Lung (tissue), 16 donors: Measurements from ENCODE around the gene ADH1A. TPM values are rescaled to one million over a fixed set of nuclear protein-coding genes. Genes with fewer than 3 reads are reported as not detected.

Source experiments
- ATAC-seq: fragments of 200-7000 bp; cut with Tn5 transposase; one replicate; pipeline ENCODE4 v1.9.1; 2020; ENCODE audit warnings: moderate number of reproducible peaks; ENCODE audit not compliant: insufficient read depth, low FRiP score
- DNase-seq, 3 donors: peaks; one replicate each; pipeline ENCODE4 v3.0.0-alpha.2; 2013 to 2017
- H3K27ac ChIP-seq, 2 donors: one replicate each; pipeline ENCODE4 v1.5.1; 2013; ENCODE audit warnings: mild to moderate bottlenecking in 2 of 2, moderate library complexity in 2 of 2, control low read depth in 1 of 2, inconsistent platforms in 1 of 2, low read depth in 1 of 2, low read length in 1 of 2
- H3K27me3 ChIP-seq, 3 donors: one replicate each; pipeline ENCODE4 v1.5.1; 2013; ENCODE audit warnings: low read length in 2 of 3; ENCODE audit not compliant: control insufficient read depth in 3 of 3, insufficient read depth in 3 of 3
- H3K36me3 ChIP-seq, 4 donors: one replicate each; pipeline ENCODE4 v1.5.1; 2013; ENCODE audit warnings: low read length in 4 of 4, mild to moderate bottlenecking in 1 of 4, moderate library complexity in 1 of 4; ENCODE audit not compliant: control insufficient read depth in 4 of 4, insufficient read depth in 4 of 4
- H3K4me1 ChIP-seq, 5 donors: one replicate each; pipeline ENCODE4 v1.5.1; 2013; ENCODE audit warnings: low read length in 5 of 5, mild to moderate bottlenecking in 2 of 5, moderate library complexity in 1 of 5; ENCODE audit not compliant: control insufficient read depth in 5 of 5, insufficient read depth in 5 of 5
- H3K4me3 ChIP-seq: one replicate; pipeline ENCODE4 v1.5.1; 2013; ENCODE audit warnings: mild to moderate bottlenecking, control low read depth, moderate library complexity
- H3K9ac ChIP-seq, 2 donors: one replicate each; pipeline ENCODE4 v1.5.1; 2013; ENCODE audit warnings: low read length in 2 of 2, control low read depth in 1 of 2; ENCODE audit not compliant: insufficient read depth in 1 of 2
- H3K9me3 ChIP-seq, 4 donors: one replicate each; pipeline ENCODE4 v1.5.1; 2013; ENCODE audit warnings: low read length in 3 of 4, mild to moderate bottlenecking in 1 of 4, moderate library complexity in 1 of 4; ENCODE audit not compliant: control insufficient read depth in 4 of 4, insufficient read depth in 3 of 4
- WGBS, 2 donors: extraction: QIAGEN DNeasy Blood & Tissue Kit; methylation state at CpG; one replicate each; pipeline ENCODE4 v1.1.7; 2013; 5-methylcytosine and 5-hydroxymethylcytosine counted together
- long read RNA-seq, 5 donors: transcript quantifications; one replicate each; lab custom pipeline, GENCODE V29; 2026
- polyA plus RNA-seq, 2 donors: library from polyadenylated mRNA; stranded (reverse); fragments of 200-250 nt; gene quantifications; one replicate each; pipeline ENCODE4 v1.2.1, GENCODE V29; 2013
- total RNA-seq, 2 donors: library from RNA; depleted of rRNA in 1 of 2; stranded (reverse); fragments of >200 nt in 1 of 2; gene quantifications; one replicate each; pipeline ENCODE4 v1.2.1, GENCODE V29; 2014 to 2021
- TF ChIP-seq, protein P1 (sequence below): IDR thresholded peaks from 2 replicates; pipeline ENCODE4 v1.5.1; 2012; ENCODE audit warnings: mild to moderate bottlenecking; ENCODE audit errors: control extremely low read depth, extremely low read depth
- donor health status: control.
- donor health status: control.
- donor health status: Bipolar disorder and iron deficiency.
- donor health status: healthy.
- donor health status: DM: yes; HTN: yes; CAD: no.

Gene ADH1A
- total RNA-seq, result 1 to 10 TPM in 1 of 2 donors, under 1 TPM in 1; 0.23 to 1.4 TPM
- under 1 TPM in 1 of 2 donors, not detected in 1; 0.06 TPM for polyA plus RNA-seq
- long read RNA-seq, donor 1, result 0 reads
- long read RNA-seq, donor 2, result 0 reads
- long read RNA-seq, donor 3, result 0 reads
- long read RNA-seq, donor 4, result 0 reads
- long read RNA-seq, donor 5, result 0 reads

DNA sequence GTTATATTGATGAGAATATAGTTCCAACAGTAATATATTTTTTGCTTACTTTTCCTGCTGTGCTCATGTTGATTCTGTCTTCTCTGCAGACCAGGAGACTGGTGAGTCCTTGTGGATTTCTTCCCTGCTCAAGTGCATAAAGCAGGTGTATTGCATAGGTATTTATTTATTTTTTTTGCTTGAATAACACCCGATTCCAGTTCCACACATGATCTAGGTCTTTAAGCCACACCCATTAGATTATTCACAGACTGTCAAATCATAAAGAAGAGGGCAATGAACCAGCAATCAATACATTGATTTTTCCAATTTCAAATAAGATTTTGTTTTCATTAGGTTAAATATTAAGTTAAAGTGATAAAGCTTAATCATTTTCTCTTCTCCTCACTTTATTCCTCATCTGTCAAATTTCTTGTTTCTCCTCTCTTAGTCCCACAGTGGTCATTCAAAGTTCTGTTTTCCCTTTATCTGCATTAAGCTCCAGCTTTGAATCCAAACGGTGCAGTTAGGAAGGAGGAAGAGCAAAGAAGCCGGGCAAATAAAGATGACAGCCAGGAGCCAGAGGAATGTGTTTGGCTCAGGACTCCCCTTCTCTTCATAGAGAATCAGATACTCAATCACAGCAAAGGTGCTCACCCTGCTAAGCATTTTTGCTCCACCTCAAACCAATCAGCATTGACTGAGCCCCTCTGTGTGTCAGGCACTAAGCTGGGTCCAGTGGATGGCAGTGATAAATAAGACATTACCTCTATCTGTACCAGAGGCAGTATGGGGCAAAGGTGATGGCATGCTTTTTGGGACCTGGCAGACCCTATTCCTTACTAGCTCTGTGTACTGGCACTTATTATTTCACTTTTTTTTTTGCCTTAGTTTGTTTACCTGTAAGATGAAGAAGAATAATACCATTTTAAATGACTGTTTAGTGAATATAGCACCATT, at the start of gene ADH1A:
TSS of gene ADH1A (minus strand) at position 138 of the 939 bp plus-strand sequence. CDS start at position 67, 71 bp downstream.
- Histone ChIP-seq H3K4me3 (no peak within 1 kb of the TSS), H3K9me3 (peaks cover 0 to 14% (median 2%) of the 10 kb centered on the region in 4 donors), H3K36me3 (peaks cover 0 to 12% (median 5%) of the 10 kb centered on the region in 4 donors), H3K27ac (no peak within 1 kb of the TSS), H3K27me3 (no peaks in the 10 kb centered on the region), H3K9ac (no peak within 1 kb of the TSS), H3K4me1 (peaks cover 0 to 5% (median 0%) of the 10 kb centered on the region in 5 donors)
- DNase-seq (no peak), ATAC-seq (no peak)
- TF ChIP-seq, protein P1, sequence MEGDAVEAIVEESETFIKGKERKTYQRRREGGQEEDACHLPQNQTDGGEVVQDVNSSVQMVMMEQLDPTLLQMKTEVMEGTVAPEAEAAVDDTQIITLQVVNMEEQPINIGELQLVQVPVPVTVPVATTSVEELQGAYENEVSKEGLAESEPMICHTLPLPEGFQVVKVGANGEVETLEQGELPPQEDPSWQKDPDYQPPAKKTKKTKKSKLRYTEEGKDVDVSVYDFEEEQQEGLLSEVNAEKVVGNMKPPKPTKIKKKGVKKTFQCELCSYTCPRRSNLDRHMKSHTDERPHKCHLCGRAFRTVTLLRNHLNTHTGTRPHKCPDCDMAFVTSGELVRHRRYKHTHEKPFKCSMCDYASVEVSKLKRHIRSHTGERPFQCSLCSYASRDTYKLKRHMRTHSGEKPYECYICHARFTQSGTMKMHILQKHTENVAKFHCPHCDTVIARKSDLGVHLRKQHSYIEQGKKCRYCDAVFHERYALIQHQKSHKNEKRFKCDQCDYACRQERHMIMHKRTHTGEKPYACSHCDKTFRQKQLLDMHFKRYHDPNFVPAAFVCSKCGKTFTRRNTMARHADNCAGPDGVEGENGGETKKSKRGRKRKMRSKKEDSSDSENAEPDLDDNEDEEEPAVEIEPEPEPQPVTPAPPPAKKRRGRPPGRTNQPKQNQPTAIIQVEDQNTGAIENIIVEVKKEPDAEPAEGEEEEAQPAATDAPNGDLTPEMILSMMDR, result no peak
- WGBS, 2 donors, result 62 to 64% methylated on average over 3 of the region's 3 CpGs

DNA sequence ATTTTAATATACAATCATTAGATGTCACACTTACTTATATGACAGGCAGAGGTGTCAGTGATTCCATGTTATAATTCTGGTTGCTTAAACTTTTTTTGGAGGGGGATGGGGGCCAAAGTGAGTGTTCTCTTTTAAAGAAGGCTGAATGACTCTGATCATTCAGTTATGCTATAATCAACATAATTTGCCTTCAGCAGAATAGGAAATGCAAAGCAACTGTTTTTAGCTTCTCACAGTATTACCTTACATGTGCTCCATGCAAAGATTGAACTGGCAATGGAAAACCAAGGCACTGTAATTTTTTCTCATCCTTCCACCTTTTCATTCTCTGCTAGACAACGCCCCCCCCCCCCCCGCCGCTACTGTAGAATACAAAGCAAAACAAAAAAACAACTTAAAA, 48.4 kb upstream of the ADH1A start:
- no peaks in the 10 kb centered on the region for H3K9me3 ChIP-seq
- H3K36me3 ChIP-seq, result no peaks in the 10 kb centered on the region
- ATAC-seq (no peak), DNase-seq (no peak)
- 87 to 88% methylated on average over 3 of the region's 3 CpGs for WGBS, 2 donors
- no peak overlapping the region for H3K9ac ChIP-seq
- TF ChIP-seq, protein P1, result no peak
- H3K27ac ChIP-seq, result no peak overlapping the region
- peaks cover 0 to 14% (median 0%) of the 10 kb centered on the region in 5 donors for H3K4me1 ChIP-seq
- no peaks in the 10 kb centered on the region for H3K27me3 ChIP-seq
- H3K4me3 ChIP-seq, result no peak overlapping the region

DNA sequence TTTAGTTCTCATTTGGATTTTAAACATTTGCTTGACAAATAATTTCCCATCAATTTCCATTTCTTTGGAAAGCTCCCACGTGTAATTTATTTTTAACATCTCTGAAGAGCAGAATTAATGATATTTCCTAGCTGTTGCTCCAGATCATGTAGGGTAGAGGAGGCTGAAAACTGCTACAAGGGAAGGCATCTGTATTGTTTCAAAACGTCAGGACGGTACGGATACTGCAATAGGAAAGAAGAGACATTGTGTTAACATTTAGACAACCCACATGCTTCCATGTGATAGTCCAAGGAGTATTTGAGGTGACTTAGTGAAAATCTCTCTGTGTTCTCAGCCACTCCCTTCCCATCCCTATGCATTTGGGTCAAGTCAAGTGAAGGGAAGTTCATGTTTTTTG, 45.8 kb upstream of the ADH1A start:
- H3K9me3 ChIP-seq, result no peaks in the 10 kb centered on the region
- DNase-seq (no peak), ATAC-seq (no peak)
- H3K4me3 ChIP-seq, result no peak overlapping the region
- no peaks in the 10 kb centered on the region for H3K36me3 ChIP-seq
- peaks cover 0 to 14% (median 0%) of the 10 kb centered on the region in 5 donors for H3K4me1 ChIP-seq
- no peak overlapping the region for H3K9ac ChIP-seq
- no peaks in the 10 kb centered on the region for H3K27me3 ChIP-seq
- TF ChIP-seq, protein P1, result no peak
- WGBS, 2 donors, result 61 to 72% methylated on average over 4 of the region's 4 CpGs
- no peak overlapping the region for H3K27ac ChIP-seq
